Tongue (tissue), 2 donors: Measurements from ENCODE around the gene EPHA5. TPM values are rescaled to one million over a fixed set of nuclear protein-coding genes. Genes with fewer than 3 reads are reported as not detected.

Source experiments
- DNase-seq: peaks from one replicate; pipeline ENCODE4 v3.0.0-alpha.2; 2015
- total RNA-seq: library from RNA; depleted of rRNA; stranded (reverse); fragments of >200 nt; gene quantifications from one replicate; pipeline ENCODE4 v1.2.3, GENCODE V29; 2014

Gene EPHA5
- total RNA-seq, 1 donor from 2014 or later = 1.7 TPM

GRCh38 chr4:65495439-65495838 is 174.8 kb downstream of the EPHA5 start:
- DNase-seq = no peak

DNA sequence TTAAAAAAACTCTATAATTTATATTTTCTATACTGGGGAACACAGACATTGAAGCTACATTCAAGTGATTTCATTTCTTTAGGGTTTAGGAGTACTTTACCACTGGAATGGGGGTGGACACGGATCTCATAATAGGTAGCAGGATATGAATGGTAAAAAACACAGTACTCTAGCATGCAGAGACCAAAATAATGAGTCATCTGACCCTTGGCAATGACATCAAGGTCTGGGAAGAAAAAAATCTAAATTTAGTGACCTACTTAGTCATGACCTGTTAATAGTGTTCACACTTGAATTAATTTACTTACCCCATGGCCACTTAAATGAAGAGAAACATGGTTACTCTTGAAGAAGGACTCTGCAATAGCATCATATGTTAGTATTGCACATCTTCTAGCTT is 187.9 kb downstream of the EPHA5 start:
- no peak for DNase-seq

GRCh38 chr4:65472531-65472930 is 197.8 kb downstream of the EPHA5 start:
- no peak for DNase-seq

DNA sequence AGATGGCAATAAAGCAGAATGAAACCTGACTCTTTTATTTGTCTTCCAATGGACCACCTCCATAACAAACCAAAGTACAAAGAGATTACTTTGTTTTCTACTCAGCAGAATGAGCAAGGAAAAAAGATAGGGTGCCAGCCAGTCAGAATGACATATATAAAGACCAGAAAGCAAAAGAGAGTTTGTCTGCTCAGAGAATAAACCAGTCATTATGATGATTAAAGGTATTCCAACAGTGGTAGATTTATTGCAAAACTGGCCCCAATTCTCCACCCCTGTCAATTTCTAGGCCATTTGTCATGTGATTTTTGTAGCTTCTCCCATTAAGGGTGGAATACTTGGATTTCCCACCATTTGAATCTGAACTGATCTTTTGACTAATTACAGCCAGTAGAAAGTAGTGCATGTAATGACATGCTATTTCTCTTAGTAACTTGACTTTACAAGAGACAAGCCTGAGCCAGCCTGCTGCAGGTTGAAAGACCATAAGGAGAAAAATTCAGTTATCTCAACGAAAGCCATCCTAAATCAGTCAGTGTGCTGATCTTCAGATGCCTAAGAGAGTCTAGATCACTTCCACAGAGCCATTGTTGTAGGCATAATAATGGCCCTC is 203.1 kb downstream of the EPHA5 start:
- DNase-seq = peak; percentile 6

- no peak for DNase-seq
These were observed 208.5 kb downstream of the EPHA5 start for GRCh38 chr4:65461781-65462180.

GRCh38 chr4:65457011-65457410 is 213.3 kb downstream of the EPHA5 start:
- DNase-seq = no peak

DNA sequence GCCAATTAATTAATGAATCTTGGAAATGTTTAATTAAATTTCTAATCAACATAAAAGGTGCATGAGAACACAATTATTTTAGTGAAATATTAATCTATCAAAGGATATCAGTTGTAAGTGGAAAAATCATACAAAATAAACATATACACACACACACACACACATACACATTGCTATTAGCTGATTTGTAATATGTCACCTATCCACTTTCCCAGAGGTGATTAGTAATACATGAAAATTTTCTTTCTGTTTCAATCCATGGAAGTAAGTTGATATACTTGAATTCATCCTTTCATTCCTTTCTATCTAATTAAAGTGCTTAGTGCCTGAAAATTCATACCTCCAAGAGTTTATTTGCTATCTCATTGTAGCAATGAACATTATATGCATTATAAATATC is 213.7 kb downstream of the EPHA5 start:
- DNase-seq = no peak

GRCh38 chr4:65453398-65453797 is 216.9 kb downstream of the EPHA5 start:
- DNase-seq = no peak

DNA sequence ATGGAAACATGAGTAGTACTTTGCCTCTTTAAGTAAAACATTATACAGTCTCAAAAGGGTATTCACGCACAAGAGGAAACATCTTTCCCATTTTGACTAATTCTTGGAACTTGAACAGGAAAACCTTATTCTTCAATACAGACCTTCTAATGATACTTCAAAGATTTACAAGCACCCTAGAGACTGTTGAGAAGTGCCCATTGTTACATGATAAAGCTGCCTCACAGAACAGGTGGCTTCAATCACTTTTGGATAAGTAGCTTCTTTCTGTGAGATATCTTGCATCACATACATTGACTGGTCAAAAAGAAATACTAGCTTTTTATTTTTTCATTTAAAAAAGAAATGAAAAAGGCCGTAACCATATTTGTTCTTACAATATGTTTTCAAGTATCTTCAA is 219.4 kb downstream of the EPHA5 start:
- DNase-seq = no peak

- DNase-seq = peak; percentile 17
These were observed 233.2 kb downstream of the EPHA5 start for GRCh38 chr4:65437102-65437501.

- no peak for DNase-seq
These were observed 248.2 kb downstream of the EPHA5 start for GRCh38 chr4:65422109-65422508.

DNA sequence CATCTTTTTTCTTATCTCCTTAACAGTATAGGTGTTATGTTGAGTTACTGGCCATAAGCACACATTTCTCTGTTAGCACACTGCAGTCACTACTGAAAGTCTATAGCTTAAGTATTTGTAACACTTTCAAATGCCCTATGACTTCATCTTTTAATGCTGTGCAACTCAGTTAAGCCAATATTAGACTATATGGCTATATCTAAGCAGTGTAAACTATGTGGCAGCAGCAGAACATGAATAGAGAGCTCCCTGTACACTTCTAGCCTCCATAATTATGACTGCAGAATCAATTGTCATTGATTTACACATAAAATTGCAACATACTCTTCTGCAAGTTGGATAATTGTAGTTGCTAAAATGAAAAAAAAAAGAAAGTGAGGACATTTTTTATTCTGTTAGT is 250.3 kb downstream of the EPHA5 start:
- DNase-seq = no peak

GRCh38 chr4:65416891-65417290 is 253.4 kb downstream of the EPHA5 start:
- DNase-seq = peak; percentile 83

GRCh38 chr4:65407483-65407882 is 262.8 kb downstream of the EPHA5 start:
- DNase-seq = no peak

DNA sequence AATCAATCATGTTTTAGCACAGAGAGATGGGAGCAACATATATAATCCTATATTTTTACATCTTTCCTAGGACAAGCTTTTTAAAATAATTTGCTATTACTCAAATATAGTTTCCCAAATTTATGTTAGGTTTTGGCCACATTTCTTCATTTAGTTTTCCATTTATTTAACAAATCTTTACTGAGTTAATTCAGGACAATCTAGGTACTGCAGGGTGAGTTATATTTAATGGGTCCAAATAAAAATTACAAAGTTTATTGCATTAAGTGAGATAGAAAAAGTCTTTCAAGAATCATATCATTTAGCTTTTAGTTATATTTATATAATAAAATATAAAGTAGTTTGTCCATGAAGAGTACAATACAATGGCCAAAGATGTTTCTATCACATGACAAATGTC is 269.2 kb downstream of the EPHA5 start:
- no peak for DNase-seq

DNA sequence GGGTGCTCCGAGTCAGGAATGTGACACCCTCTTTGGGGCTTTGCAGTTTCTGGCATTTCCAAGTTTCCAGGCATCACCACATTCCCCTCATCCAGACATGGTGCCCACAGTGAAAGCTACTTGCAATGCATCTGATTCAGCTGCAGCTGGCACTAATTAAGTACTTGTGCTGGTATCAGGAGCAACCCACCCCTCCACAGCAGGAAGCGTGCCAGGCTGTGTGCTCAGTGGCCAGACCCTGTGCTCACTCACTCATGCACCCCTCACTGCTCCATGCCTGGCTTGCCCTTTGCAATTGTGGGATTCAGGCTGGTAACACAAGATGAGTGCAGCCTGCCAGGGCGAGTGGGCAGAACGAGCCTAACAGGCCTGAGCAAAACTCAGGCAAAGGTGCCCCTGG is 271.2 kb downstream of the EPHA5 start:
- DNase-seq = peak; percentile 5

- DNase-seq = no peak
These were observed 277.2 kb downstream of the EPHA5 start for GRCh38 chr4:65393078-65393477.

DNA sequence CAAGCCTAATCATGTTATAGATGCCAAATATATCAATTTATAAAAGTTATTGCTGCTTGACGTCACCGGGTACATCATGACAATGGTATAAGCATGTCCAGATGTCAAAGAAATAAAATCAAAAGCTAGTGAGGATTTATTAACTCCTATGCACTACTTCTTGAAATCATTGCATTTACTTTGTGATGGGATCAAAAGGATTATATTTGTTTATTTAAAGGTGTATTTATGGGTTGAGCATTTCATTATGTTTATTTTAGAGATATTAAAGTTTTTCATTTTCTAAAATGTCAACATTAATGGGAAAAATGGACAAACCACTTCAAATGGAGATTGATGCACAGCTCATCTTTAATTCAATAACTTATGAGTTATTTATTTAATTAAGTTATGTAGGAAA is 277.8 kb downstream of the EPHA5 start:
- DNase-seq = no peak

DNA sequence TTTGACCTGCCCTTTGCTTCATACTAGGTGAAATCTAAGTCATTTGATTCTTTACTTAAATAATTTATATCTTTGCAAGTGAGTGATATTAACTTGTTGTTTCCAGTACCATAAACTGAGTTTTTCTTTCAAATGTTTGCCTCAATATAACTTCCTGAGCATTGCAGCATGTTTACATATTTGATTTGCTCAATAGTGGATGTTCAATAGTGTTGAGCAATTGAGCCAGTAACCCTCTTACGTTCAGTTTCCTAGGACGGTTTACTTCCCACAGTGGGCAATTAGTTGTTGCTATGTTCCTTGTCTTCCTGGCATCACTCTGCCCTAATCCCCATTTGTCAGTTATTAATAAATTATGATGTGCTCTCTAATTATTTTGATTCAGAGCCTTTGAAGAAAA is 278.5 kb downstream of the EPHA5 start:
- no peak for DNase-seq

GRCh38 chr4:65391382-65391781 is 278.9 kb downstream of the EPHA5 start:
- peak; percentile 15 for DNase-seq

DNA sequence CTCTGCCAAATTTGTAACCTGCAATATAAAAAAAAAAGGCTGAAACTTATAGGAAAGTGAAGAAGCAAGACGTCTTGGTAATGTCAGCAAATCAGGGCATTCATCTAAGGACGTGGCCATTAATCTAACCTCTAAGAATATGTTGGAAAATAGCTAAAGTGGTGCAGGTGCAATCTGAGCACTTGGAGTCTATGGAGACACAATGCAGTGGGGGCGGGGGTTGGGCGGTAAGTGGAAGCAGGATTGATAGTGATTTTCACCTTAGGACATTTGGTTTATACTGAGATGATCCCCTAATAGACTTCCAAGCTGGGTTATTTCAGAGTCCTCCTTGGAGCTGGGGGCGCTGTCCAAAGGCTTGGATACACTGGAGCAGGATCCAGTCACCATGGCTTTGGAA is 283.4 kb downstream of the EPHA5 start:
- no peak for DNase-seq

DNA sequence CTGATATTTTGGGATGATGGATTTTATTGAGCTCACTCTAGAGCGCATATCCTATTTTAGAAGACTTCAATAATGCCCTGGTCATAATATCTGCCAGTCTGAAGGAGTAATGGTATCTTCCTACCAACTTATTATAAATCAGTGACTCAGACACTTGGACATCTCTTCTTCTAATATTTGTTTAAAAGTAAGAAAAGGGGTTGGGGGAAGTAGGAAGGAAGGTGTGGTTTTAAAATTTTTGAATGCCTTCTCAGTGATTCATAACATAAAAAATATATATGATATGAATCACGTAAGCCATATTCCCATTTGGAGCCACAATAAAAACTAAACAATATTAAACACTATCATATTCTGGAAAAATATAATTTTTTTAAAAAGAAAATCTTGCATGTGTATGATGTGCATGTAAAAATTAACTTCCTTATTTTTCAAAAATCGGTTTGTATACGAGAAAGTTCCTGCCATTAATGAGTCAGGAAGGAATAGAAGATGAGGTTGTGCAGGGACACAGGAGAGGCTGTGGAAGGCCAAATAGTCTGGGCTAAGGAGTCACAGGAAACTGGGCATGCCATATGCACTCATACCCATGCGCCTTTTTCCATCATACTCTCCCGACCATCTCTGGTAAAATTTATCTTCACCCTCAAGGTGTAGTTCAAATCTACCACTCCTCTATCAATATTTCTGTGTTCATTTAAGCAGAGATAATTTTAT is 286.5 kb downstream of the EPHA5 start:
- DNase-seq = no peak

DNA sequence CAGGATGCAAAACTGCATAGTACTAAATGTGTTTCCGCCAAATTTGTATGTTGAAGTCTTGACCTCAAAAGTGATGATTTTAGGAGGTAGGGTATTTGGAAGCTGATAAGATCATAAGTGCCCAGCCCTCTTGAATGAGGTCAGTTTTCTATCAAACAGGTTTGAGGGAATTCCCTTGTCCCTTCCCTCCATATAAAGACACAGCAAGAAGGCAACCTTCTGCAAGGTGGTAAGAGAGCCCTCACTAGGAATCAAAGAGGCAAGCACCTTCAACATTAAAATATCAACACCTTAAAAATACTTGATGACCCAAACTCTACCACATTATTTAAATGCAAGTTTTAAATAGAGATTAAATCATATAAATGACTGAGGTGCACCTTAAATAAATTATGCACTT is 288.6 kb downstream of the EPHA5 start:
- DNase-seq = no peak

DNA sequence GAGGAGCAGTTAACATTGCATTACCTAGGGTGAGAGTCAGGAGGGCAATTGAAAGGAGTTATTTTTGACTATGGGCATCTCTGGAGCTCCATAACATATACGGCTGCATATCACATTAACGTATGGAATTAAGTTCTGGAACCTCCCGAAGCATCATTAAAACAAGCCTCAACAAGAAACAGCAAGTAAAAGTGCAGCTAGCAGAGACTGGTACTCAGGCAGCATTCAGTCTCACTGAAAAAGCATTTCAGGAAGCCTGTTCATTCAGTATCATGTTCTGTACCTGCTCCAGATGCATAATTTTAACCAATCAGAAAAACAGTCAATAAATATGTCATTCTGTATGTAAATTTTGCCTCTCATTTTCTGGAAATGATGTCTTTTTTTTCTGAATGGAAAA is 299.6 kb downstream of the EPHA5 start:
- no peak for DNase-seq
